NCI-H128 (cell line): ENCODE data around the gene ATRAID.
"Not testable (repeated sequence)": the region's sequence is repeated elsewhere in the genome, so short reads cannot be mapped to it uniquely, and the experiment has no call there.

Source experiments
- DNase-seq: peaks from one replicate; lab custom pipeline; 2025; ENCODE audit not compliant: unreplicated experiment; lab: John Stamatoyannopoulos, UW

ATRAID gene

DNA sequence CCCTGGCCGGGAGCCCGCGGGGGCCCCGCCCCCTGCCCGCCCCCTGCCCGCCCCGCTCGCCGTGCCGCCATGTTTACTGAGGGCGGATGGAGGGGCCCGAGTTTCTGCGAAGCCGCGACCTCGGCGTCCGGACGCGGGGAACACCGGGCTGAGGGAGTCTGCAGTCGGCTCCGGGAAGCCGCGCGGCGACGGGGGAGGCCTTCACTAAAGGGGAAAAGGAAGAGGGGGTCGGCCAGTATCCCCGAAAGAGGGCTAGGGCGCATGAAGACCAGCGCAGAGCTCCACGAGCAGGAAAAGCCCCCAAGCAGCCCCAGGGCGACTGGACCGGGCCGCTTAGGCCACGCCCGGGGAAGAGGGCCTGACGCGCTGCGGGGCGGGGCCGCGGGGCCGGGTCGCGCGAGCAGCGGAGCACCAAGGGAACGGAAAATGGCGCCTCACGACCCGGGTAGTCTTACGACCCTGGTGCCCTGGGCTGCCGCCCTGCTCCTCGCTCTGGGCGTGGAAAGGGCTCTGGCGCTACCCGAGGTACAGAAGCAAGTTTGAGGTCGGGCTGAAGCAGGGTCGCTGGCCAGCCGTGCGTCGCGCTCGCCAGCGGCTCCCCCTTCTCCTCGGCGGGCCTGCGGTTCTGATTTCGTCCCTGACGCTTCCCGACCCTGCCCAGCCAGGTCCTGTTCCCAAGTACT lies at the start of gene ATRAID, which contains the start of gene SLC5A6:
TSS of gene ATRAID (plus strand) at position 99 of the 683 bp plus-strand sequence. CDS start at position 427, 328 bp downstream.
TSS of gene SLC5A6 (minus strand) at position 326 of the 683 bp plus-strand sequence. CDS start 4,618 bp downstream, outside the sequence.
- peak; percentile 65 for DNase-seq

DNA sequence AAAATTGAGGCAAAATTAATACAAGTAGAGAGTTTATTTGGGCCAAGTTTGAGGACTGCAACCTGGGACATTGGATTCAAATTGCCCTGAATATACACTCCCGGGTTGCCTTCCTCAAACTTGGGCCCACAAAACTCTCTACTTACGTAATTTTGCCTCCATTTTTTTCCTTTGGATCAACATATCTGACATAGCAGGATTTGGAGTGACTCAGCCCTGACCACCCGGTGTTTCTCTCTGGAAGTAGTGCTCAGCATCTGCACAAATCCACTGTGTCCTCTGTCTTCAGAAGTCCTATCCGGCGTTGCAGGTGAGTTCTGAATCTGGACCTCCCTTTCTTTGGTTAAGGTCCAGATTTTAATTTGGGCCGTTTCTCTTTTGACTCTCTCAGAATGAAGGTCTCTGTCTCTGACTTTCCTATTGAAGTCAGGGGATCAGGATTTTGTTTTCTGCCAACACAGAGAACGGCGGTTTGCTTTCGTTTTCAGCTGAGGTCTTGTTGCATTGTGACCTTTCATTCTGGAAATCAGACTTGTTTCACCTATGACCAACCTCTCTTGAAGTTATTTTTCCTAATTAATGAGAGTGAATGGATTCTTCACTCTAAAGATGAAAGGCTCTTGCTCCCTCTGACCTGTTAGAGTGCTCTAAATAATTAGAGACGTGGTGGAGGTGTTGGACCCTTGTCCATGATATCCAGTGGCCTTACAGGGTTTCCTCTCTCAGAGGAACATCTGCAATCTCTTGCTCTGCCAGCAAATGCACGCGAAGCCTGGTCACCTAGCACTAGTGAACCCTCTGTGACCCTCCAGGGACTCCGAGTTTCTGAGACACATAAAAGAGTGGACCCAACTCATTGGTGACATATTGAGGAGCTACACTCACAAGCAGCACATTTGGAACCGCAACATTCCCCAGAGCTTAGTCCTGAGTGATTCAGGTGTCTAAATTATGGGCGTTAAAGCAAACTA lies 49.4 kb upstream of the ATRAID start:
- DNase-seq = no peak

GRCh38 chr2:27164960-27165763 lies 46.7 kb upstream of the ATRAID start:
- no peak for DNase-seq

DNA sequence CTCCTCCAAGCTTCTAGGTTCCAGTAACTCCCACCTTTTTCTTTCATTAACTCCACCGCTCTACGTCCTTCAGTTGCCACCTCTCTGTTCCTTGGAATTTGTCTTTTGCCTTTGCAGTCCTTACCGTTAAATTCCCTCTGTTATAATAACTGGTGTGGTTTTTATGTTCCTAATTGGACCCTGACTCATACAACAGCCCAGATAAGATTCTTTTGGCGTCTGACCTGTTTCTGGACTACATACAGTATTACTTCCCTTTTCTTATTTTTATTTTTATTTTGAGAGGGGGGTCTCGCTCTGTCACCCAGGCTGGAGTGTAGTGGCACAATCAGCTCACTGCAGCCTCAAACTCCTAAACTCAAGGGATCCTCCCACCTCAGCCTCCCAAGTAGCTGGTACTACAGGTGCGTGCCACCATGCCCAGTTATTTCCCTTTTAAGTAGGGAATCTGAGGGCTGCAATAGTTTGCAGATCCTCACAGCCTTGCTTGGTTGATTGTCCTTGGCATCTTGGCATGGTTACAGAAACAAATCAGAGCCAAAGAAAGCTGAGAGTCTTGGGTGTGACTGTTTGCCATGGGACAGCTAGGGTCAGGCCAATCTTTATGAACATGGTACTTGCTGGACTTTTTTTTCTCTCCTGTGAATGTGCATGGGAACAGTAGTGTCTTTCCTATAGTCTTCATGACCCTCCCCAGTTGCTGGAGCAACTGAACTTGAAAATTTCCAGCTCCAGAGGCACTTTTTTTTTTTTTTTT lies 41.1 kb upstream of the ATRAID start:
- DNase-seq = no peak

DNA sequence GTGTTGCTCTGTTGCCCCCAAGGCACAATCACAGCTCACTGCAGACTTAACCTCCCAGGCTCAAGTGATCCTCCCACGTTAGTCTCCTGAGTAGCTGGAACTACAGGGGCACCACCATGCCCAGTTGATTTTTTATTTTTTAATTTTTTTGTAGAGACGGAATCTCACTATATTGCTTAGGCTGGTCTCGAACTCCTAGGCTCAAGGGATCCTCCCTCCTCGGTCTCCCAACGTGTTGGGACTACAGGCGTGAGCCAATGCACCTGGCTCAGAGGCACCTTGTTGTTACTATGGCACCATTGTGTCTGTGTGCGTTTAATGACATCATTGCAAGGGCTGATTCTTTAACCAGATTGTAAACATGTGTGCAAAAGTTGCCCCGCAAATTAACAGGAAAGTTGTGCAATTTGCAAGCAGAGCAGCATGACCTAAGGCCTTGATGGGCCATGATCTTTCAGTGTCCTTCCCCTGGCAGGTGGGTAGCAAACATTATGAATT lies 40.4 kb upstream of the ATRAID start:
- no peak for DNase-seq

- no peak for DNase-seq
These were observed 37.2 kb upstream of the ATRAID start for GRCh38 chr2:27174638-27175037.

GRCh38 chr2:27175330-27175729 lies 36.5 kb upstream of the ATRAID start:
- DNase-seq = no peak

GRCh38 chr2:27175781-27176180 lies 36.1 kb upstream of the ATRAID start:
- not testable (repeated sequence) for DNase-seq

- DNase-seq = no peak
These were observed 34.1 kb upstream of the ATRAID start for GRCh38 chr2:27177441-27178351.

DNA sequence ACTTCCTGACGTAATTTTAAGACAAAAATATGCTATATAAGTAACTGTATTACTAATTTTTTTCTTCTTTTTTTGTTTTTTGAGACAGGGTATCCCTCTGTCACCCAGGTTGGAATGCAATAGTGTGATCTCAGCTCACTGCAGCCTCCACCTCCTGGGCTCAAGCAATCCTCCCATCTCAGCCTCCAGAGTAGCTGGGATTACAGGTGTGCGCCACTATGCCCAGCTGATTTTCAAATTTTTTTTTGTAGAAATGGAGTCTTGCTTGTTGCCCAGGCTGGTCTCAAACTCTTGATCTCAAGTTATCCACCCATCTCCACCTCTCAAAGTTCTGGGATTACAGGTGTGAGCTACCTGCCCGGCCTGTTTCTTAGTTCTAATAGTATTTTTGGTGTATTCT lies 33.4 kb upstream of the ATRAID start:
- DNase-seq = no peak

DNA sequence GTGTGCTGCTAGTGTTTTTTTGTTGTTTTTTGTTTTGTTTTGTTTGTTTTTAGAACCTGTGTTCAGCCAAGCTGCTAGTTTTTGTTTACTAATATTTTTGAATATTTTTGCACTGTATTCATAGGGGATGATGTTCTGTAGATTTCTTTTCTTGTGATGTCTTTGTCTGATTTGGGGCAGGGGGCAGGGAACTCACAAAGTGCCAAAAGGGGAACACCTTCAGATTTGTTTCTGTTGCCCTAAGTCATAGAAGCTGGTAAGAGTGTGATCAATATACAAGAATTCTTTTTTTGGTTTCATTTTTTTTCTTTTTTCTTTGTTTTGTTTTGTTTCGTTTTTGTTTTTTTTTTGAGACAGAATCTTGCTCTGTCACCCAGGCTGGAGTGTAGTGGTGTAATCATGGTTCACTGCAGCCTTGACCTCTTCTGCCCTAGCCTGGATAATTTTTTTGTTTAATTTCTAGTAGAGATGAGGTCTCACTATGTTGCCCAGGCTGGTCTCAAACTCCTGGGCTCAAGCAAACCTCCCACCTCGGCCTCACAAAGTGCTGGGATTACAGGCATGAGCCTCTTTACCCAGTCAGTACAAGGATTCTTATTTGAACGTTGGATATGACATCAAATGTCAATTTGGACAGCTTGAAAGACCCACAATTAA lies 32.4 kb upstream of the ATRAID start:
- DNase-seq = no peak

GRCh38 chr2:27182346-27182745 lies 29.5 kb upstream of the ATRAID start:
- no peak for DNase-seq

DNA sequence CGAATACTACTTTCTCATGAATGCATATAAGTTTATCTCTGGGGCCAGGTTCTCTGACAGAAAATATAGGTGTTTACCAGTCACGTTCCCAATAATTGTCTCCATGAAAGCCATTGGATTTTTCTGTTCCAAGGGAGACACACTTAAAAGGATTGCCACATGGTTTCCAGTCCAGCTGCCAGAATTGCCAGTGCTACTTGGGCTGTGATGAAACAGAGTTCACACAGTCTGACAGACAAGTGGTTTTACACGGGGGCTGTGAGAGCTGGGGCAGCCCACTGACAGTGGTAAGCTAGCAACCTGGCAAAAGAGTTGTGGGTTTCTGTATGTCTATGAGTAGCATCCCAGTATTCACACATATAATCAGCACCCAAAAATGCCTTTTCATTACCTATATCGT lies 27.7 kb upstream of the ATRAID start:
- no peak for DNase-seq

DNA sequence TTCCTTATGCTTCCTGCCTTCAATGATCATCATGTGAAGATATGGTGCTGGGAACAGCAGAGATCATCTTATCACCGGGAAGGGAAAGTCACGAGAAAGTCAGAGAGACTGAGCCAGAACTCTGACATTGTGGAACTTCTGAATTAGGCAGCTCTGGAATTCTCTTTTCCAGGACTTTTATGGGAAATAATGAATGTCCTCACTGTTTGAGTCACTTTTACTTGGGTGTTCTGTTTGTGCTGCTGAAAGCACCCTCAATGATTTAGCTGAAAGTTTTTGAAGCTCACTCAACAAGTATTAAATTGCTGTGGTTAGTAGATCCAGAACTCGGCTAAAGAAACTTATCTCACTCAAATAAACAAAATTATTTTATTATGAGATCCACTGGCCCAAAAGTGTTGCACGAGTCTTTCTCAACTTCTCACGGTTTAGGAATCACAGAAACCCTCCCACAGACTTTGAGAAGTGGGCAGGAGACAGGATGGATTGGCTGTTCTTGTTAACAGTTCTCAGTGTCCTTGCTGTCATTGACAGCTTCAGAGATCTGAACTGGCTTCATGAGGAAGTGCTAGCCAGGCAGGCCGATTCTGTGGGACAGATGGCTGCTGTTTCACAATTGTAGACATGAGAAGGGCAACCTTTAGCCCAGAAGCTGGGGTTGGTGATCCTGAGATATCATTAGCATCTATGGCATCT lies 26.4 kb upstream of the ATRAID start:
- no peak for DNase-seq

DNA sequence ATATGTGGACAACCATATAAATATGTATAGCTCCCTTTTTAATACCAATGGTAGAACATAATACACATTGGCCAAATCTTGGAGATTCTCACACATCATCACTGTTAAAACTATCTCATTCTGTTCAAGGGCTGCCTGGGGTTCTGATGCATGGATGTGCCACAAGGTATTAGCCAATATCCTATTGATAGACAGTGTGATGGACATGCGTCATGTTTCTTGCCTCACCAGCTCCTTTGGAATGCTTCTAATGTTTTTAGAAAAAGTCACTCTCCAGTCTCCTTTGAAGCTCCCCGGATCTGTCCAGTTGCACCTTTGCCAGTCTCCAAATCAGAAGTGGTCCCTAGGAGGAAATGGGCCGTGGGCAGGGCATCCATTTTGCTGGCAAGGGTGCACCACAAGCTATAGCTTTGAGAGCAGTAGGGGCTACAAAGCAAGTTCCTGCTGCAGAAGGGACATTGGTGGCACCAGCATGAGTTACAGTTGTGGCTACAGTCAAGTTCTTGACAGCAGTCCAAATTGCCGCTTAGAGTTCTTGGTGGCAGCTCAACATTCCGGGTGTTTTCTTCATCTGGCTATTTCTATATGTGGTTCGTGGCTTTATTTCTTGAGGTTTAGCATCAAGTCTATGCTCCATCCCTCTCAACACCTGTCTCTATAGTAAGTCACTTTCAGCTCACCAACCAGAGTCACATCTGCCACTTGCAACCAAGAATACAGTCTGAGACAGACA lies 25.1 kb upstream of the ATRAID start:
- DNase-seq = no peak

GRCh38 chr2:27189989-27190388 lies 21.9 kb upstream of the ATRAID start:
- DNase-seq = no peak

DNA sequence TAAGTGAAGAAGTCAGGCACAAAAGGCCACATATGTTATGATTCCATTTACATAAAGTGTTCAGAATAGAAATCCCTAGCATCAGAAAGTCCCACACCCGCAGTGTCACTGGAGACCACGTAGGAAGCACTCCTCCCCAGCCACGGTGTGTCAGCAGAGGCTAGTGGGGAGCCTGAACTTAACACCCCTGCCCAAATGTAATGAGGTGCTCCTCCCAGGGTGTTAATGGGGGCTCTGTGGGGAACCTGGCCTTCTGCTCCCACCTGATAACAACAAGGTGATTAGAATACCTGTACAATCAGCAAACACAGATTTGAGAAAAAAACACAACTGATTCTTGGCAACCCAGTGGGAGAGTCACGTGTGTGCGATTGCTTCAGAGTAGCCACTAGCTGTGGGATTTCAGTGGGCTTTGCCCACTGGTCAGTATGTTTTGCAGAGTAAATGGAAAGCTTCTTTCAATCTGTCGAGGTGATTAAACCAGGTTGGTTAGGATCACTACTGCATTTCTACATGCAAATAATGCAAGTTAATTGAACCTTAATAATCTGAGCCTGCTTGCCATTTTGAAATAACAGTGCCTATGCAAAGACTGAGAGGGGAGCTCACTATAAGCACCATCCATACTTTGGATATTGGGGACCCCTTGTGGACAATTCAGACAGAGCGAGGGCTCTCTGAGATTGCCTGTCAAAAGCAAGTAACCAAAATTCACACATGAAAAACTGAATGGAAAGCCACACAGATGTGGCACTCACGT lies 20.6 kb upstream of the ATRAID start:
- DNase-seq = peak; percentile 43
